Activated naive CD4-positive, alpha-beta T cell treated with anti-CD3 and anti-CD28 coated beads, Interleukin-2, amount 50 U/mL, for 16 hours (primary cell): ENCODE results near the gene ZNF154.
"Not testable (repeated sequence)": the region's sequence is repeated elsewhere in the genome, so short reads cannot be mapped to it uniquely, and the experiment has no call there.

ENCODE experiments used
- DNase-seq: peaks from one replicate; pipeline ENCODE4 v3.0.0-alpha.2; 2020

The ZNF154 gene

GRCh38 chr19:57708641-57709361, at the start of gene ZNF154:
TSS of gene ZNF154 (minus strand) at chr19:57709204. CDS start at chr19:57708971, 233 bp downstream.
- peak; percentile 44 for DNase-seq

GRCh38 chr19:57757941-57758340, 48.9 kb upstream of the ZNF154 start:
- no peak for DNase-seq

GRCh38 chr19:57755031-57755430, 46.0 kb upstream of the ZNF154 start:
- no peak for DNase-seq

DNA sequence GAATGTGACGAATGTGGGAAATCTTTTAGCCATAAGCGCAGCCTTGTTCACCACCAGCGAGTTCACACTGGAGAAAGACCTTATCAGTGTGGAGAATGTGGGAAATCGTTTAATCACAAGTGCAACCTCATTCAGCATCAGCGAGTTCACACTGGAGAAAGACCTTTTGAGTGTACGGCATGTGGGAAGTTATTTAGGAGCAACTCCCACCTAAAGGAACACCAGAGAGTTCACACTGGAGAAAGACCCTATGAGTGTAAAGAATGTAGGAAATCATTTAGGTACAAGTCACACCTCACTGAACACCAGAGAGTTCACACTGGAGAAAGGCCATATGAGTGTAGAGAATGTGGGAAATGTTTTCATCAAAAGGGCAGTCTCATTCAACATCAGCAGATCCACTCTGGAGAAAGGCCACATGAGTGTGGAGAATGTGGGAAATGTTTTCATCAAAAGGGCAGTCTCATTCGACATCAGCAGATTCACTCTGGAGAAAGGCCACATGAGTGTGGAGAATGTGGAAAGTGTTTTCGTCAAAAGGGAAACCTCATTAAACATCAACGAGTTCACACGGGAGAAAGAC, 45.2 kb upstream of the ZNF154 start:
- no peak for DNase-seq

DNA sequence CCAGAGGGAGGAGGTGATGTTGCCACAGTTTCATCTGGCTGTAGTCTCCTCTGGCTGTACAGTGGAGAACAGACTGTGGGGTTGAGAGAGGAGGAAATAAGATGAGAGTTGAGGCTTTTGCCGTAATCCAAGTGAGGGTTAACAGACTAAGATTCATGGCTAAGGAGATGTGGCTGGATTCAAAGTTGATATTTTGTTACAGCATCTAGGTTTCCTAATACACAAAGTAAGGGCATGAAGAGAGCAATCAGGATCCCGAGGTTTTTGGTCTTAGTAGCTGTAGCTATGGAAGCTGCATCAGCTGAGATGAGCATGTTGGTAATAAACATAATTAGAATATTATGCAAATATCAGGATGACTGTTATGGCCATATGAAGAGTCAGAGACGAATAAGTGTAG, 39.0 kb upstream of the ZNF154 start:
- DNase-seq, result no peak

GRCh38 chr19:57747472-57747807, 38.4 kb upstream of the ZNF154 start:
- DNase-seq, result no peak

DNA sequence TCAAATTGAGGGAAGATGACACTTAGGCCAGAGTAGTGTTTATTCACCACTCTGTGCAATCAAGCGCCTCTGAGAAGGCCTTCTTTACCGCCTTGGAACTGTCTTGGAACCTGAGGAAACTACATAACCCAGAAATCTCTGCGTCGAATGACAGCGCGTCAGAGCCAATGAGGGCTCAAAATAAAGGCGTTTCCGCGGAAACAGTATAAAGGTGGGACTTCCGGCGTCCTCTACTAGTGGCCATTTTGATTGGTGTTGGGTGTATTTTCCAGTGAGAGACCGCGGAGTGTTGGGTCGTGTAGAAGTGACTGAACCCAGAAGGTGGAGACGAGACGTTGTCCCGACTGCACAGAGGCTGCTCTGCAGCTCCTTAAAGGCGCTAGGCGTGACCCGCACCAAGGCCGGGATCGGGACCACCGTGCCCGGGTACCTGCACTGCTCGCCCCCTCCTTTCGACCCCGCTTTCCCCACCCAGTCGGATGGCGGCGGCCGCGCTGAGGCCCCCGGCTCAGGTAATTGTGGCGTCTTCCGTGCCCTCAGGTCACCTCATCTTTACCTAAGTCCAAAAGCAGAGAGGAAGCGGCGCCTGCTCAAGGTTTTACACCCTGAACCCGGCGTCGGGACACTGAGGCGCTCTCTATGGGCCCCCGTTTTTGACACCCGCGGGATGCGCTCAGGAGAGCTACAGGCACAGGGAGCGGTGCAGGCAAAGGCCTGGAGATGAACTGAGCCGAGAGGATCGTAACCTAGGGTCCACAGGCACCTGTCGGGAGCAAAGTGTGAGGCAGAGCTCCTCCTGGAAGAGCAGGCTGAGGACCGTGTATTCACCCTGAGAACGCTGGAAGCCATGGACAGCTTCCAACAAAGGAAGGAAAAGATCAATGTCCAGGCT, 37.8 kb upstream of the ZNF154 start, which contains the start of gene ZNF776:
TSS of gene ZNF776 (plus strand) at position 236 of the 892 bp plus-strand sequence. CDS start at position 480, 244 bp downstream.
- DNase-seq, result peak; percentile 81

- DNase-seq, result not testable (repeated sequence)
These were observed 29.8 kb upstream of the ZNF154 start for GRCh38 chr19:57738770-57739169.

- DNase-seq, result peak; percentile 36
These were observed 29.3 kb upstream of the ZNF154 start for GRCh38 chr19:57738320-57738719.

DNA sequence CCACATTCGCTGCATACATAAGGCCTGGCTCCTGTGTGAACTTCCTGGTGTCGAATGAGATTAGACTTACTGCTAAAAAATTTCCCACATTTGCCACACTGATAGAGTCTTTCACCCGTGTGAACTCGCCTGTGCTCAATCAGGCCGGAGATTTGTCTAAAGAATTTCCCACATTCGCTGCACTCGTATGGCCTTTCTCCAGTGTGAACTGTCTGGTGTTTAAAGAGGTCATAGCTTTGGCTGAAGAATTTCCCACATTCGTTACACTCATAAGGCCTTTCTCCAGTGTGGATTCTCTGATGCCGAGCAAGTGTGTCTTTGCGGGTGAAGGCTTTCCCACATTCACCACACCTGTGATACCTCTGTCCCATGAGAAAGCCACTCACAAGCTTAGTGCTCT, 11.9 kb upstream of the ZNF154 start:
- no peak for DNase-seq

- no peak for DNase-seq
These were observed 11.0 kb upstream of the ZNF154 start for GRCh38 chr19:57719901-57720519.

GRCh38 chr19:57719424-57719823, 10.4 kb upstream of the ZNF154 start:
- no peak for DNase-seq

- no peak for DNase-seq
These were observed 3.2 kb upstream of the ZNF154 start for GRCh38 chr19:57712222-57712621.

- DNase-seq, result no peak
These were observed 612 bp upstream of the ZNF154 start for GRCh38 chr19:57709616-57710015.

DNA sequence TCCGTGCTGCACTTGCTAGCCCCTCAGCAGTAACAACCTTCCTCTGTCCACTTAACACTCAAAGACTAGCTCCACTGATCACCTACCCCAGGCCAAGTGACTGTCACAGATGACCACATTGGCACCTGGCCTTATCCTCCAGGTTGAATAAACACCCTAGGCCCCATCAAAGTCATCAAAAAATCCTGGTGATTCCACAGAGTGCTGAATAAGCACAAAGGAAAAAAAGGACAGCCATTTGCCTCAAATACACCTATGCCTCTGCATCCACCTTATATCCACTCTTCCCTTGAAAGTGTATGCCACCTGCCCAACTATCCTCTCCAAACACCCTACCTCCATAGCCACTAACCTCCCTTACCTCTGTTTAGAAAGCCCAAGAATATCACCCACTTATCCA, 2.7 kb downstream of the ZNF154 start:
- no peak for DNase-seq

DNA sequence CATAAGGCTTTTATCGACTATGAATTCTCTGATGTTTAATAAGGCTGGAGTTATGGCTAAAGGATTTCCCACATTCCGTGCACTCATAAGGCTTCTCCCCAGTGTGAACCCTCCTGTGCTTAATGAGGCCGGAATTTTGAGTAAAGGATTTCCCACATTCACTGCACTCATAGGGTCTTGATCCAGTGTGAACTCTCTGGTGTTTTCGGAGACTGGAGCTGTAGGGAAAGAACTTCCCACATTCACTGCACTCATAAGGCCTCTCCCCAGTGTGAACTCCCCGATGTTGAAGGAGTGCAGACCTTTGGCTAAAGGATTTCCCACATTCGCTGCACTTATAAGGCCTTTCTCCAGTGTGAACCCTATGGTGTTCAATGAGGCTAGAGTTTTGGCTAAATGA, 7.4 kb downstream of the ZNF154 start:
- no peak for DNase-seq

GRCh38 chr19:57689750-57690149, 19.3 kb downstream of the ZNF154 start:
- no peak for DNase-seq

DNA sequence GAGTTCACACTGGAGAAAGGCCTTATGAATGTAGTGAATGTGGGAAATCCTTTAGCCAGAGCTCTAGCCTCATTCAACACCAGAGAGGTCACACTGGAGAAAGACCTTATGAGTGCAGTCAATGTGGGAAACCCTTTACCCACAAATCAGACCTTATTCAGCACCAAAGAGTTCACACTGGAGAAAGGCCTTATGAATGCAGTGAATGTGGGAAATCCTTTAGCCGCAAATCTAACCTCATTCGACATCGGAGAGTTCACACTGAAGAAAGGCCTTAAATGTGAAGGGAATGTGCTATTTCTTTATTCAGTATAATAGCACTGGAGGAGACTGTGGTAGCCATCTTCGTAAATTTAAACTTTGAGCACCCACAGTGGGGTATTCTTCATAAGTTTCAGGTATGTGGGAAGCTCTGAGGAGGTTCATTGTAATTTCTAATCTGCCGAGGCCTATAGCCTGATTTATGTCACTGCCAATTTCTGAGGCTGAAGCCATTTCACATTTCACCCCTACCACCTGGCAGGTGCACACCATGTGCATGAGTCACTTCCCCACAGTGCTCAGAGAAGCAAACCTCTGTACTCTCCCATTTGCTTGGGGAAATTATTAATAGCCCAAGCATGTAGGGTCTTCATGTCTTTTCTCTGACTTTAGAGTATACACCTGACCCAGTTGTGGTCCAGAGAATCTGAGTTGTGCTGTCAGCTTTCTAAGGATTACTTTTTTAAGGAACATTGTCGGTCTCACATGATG, 20.8 kb downstream of the ZNF154 start:
- DNase-seq, result no peak

DNA sequence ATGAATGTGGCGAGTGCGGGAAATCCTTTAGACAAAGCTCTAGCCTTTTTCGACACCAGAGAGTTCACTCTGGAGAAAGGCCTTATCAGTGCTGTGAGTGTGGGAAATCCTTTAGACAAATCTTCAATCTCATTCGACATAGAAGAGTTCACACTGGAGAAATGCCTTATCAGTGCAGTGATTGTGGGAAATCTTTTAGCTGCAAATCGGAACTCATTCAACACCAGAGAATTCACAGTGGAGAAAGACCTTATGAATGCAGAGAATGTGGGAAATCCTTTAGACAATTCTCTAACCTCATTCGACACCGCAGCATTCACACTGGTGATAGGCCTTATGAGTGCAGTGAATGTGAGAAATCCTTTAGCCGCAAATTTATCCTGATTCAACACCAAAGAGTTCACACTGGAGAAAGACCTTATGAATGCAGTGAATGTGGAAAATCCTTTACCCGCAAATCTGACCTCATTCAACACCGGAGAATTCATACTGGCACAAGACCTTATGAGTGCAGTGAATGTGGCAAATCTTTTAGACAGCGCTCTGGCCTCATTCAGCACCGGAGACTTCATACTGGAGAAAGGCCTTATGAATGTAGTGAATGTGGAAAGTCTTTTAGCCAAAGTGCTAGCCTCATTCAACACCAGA, 21.5 kb downstream of the ZNF154 start:
- DNase-seq, result no peak

GRCh38 chr19:57686727-57687126, 22.3 kb downstream of the ZNF154 start:
- no peak for DNase-seq

- no peak for DNase-seq
These were observed 26.7 kb downstream of the ZNF154 start for GRCh38 chr19:57682226-57682766.

GRCh38 chr19:57675881-57676280, 33.1 kb downstream of the ZNF154 start:
- no peak for DNase-seq
